ENCODE results near the gene AP1M2.
"Not testable (repeated sequence)": the region's sequence is repeated elsewhere in the genome, so short reads cannot be mapped to it uniquely, and the experiment has no call there.

DNA sequence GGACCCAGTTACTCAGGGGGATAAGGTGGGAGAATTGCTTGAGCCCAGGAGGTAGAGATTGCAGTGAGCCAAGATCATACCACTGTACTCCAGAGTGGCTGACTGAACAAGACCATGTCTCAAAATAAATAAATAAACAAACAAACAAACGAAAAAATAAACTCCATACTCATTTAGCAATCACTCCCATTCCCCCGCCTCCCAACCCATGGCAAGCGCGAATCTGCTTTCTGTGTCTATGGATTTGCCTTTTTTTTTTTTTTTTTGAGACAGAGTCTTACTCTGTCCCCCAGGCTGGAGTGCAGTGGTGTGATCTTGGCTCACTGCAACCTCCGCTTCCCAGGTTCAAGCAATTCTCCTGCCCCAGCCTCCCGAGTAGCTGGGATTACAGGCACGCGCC lies 60.2 kb downstream of the AP1M2 start:
- TF ChIP-seq, protein P1, sequence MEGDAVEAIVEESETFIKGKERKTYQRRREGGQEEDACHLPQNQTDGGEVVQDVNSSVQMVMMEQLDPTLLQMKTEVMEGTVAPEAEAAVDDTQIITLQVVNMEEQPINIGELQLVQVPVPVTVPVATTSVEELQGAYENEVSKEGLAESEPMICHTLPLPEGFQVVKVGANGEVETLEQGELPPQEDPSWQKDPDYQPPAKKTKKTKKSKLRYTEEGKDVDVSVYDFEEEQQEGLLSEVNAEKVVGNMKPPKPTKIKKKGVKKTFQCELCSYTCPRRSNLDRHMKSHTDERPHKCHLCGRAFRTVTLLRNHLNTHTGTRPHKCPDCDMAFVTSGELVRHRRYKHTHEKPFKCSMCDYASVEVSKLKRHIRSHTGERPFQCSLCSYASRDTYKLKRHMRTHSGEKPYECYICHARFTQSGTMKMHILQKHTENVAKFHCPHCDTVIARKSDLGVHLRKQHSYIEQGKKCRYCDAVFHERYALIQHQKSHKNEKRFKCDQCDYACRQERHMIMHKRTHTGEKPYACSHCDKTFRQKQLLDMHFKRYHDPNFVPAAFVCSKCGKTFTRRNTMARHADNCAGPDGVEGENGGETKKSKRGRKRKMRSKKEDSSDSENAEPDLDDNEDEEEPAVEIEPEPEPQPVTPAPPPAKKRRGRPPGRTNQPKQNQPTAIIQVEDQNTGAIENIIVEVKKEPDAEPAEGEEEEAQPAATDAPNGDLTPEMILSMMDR (IDR thresholded peaks at IDR 0.05): not testable (repeated sequence)
- not testable (repeated sequence) for TF ChIP-seq POLR2AphosphoS5 (IDR thresholded peaks at IDR 0.05; ENCODE audit: low read depth, low read length)
